Heart right ventricle (tissue), 16 donors: ENCODE measurements around the gene FAM8A1. TPM values are rescaled to one million over a fixed set of nuclear protein-coding genes. Genes with fewer than 3 reads are reported as not detected.

Experiments used
- ATAC-seq, 8 donors: fragments of 200-7000 bp; cut with Tn5 transposase; one replicate each; pipeline ENCODE4 v1.9.1; 2020; ENCODE audit warnings: mild to moderate bottlenecking in 8 of 8, moderate library complexity in 8 of 8, moderate number of reproducible peaks in 1 of 8
- DNase-seq, 2 donors: peaks; one replicate each; pipeline ENCODE4 v3.0.0-alpha.2; 2020
- H3K27ac ChIP-seq, 10 donors: fragments of 200-600 bp; sonication (generic) in 2 of 10; one replicate each; pipeline versions ENCODE4 v1.5.0 to v1.8.0; 2020 to 2022; ENCODE audit warnings: mild to moderate bottlenecking in 3 of 10
- H3K27me3 ChIP-seq, 7 donors: fragments of 200-600 bp; one replicate each; pipeline ENCODE4 v1.8.0; 2021 to 2022; ENCODE audit warnings: mild to moderate bottlenecking in 2 of 7
- H3K36me3 ChIP-seq, 9 donors: fragments of 200-600 bp; sonication (generic) in 1 of 9; one replicate each; pipeline versions ENCODE4 v1.5.0 to v1.8.0; 2020 to 2022; ENCODE audit warnings: mild to moderate bottlenecking in 2 of 9
- H3K4me1 ChIP-seq, 9 donors: fragments of 200-600 bp; sonication (generic) in 1 of 9; one replicate each; pipeline versions ENCODE4 v1.5.0 to v1.8.0; 2020 to 2022; ENCODE audit warnings: mild to moderate bottlenecking in 4 of 9
- H3K4me3 ChIP-seq, 10 donors: fragments of 200-600 bp; sonication (generic) in 2 of 10; one replicate each; pipeline versions ENCODE4 v1.5.0 to v1.8.0; 2020 to 2022; ENCODE audit warnings: mild to moderate bottlenecking in 7 of 10, moderate library complexity in 2 of 10
- H3K9me3 ChIP-seq, 11 donors: fragments of 200-600 bp in 10 of 11; sonication (generic) in 2 of 11; one replicate each; pipeline versions ENCODE4 v1.5.0 to v1.8.0; 2013 to 2022; ENCODE audit warnings: mild to moderate bottlenecking in 2 of 11, control low read depth in 1 of 11, moderate library complexity in 1 of 11
- CTCF ChIP-seq, 9 donors: fragments of 200-600 bp; sonication (generic) in 2 of 9; IDR thresholded peaks; one replicate each; pipeline versions ENCODE4 v1.5.0 to v1.8.0; 2021 to 2022; ENCODE audit warnings: antibody characterized with exemption in 9 of 9, mild to moderate bottlenecking in 5 of 9, moderate library complexity in 1 of 9
- WGBS, 2 donors: extraction: QIAGEN DNeasy Blood & Tissue Kit; methylation state at CpG; one replicate each; pipeline ENCODE4 v1.1.7; 2013; ENCODE audit warnings: inconsistent platforms in 1 of 2; 5-methylcytosine and 5-hydroxymethylcytosine counted together
- intact Hi-C, 10 donors: fragments of 100-400 bp; cut with DNase I; formaldehyde crosslinking; loops; one replicate each; pipeline versions ENCODE4 v1.11.1 to v1.14.2; 2022
- polyA plus RNA-seq, 2 donors: library from polyadenylated mRNA; stranded (reverse); fragments of 200-250 nt; gene quantifications; one replicate each; pipeline ENCODE4 v1.2.3, GENCODE V29; 2013
- total RNA-seq, 10 donors: library from RNA; stranded (reverse); fragmentation: NEBNext Ultra II Directional in 3 of 10; extraction: Animal tissue kit (Norgen Biotek cat#: 25700) in 3 of 10; gene quantifications; one replicate each; pipeline versions ENCODE4 v1.2.1 to v1.2.4, GENCODE V29; 2021 to 2023
- donor health status: Arrhythmogenic right ventricular cardiomyopathy.
- donor health status: ischemic (EF 13 %, LVEDD 7.1; RV severe dilation, severe dysfunction).
- donor health status: healthy with polysubstance abuse.
- donor health status: DM: no; HTN: yes; CAD: no.
- donor health status: DM: no; HTN: no; CAD: no.
- donor health status: ischemic (EF 25% LVEDD 6.9; RV normal size, moderate dysfunction).
- donor health status: ischemic (EF 25% LVEDD 5.7; RV mildly dilated, moderate dysfunction).
- donor health status: healthy.
- donor health status: DM: yes; HTN: yes; CAD: no.
- donor health status: Ischemic cardiomyopathy.
- donor health status: ischemic (EF 35%, LVEDD 5.7; RV mildly dilated, moderate dysfunction).
- donor health status: nonischemic (EF 11% LVEDD 7.7; RV severe dilation, severe dysfunction).
- donor health status: DM: yes; HTN: yes; CAD: no.
- donor health status: PGD.
- donor health status: ischemic (EF 29% LVEDD 5.4; RV normal size, mild dysfunction).
- donor health status: nonischemic (EF 23%, LVEDD 6.1; RV moderate dilation, normal function).

Gene FAM8A1
- total and polyA plus RNA-seq, 12 donors: 10.0 to 23.2 (median 16.0) TPM

DNA sequence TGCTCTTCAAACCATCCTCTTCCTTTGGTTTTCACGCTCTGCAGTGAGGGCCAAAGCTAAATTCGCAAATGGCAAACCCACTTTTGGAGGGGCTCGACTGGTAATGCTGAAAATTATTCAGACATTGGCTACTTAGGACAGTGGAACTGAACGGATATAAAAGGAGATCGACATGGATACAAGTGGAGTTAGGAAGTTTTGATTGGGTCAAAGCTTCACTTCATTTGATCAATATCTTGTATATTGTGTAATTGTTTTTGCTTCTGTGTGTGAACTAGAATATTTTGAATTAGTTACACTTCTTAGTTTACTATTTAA is 1.2 kb downstream of the FAM8A1 start:
- Histone ChIP-seq H3K4me3 (peak overlapping the region; percentile 51 to 99 (median 84)), H3K27me3 (no peaks in the 10 kb centered on the region), H3K36me3 (peaks cover 0 to 42% (median 10%) of the 10 kb centered on the region in 9 donors), H3K4me1 (peaks cover 4 to 34% (median 11%) of the 10 kb centered on the region in 9 donors), H3K27ac (peak overlapping the region in 9 of 10 donors; percentile 87 to 98 (median 94)), H3K9me3 (no peaks in the 10 kb centered on the region)
- DNase-seq (no peak), ATAC-seq (no peak)
- no peak for TF ChIP-seq CTCF (IDR thresholded peaks at IDR 0.05)
- WGBS, 2 donors: 9 to 10% methylated on average over 5 of the region's 5 CpGs
- intact Hi-C loops: loop anchor here in 4 of 10 donors (2.0 to 10.0 kb wide), 6 partner anchors 101 to 383 kb away; partner anchors contain the start of genes NUP153 (in 3 of the 4) and KIF13A (in 1 of the 4)

DNA sequence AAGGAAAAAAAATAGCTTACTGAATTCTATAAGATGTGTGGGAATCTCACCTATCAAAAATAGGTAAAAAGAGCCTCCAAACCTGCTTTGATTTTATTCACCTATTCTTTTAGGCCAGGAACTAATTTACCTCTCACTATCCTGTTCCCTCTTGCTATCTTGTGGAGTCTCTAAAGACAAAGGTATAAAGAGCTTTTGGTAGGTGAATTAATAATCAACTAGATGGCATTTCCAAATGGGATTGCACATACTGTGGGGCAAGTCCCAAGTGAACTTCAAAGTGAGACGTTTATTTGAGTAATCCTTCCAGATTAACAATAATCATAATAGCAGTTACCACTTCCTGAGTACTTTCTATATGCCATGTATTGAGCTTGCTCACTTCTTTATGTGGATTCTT is 2.8 kb downstream of the FAM8A1 start:
- TF ChIP-seq CTCF (IDR thresholded peaks at IDR 0.05): no peak
- H3K4me1 ChIP-seq: peaks cover 4 to 34% (median 11%) of the 10 kb centered on the region in 9 donors
- no peak overlapping the region for H3K4me3 ChIP-seq
- no peaks in the 10 kb centered on the region for H3K9me3 ChIP-seq
- H3K36me3 ChIP-seq: peaks cover 0 to 57% (median 14%) of the 10 kb centered on the region in 9 donors
- H3K27me3 ChIP-seq: no peaks in the 10 kb centered on the region
- 36 to 52% methylated on average over 1 of the region's 1 CpG for WGBS, 2 donors
- H3K27ac ChIP-seq: no peak overlapping the region
- ATAC-seq: no peak
- no peak for DNase-seq
- intact Hi-C loops: loop anchor here in 4 of 10 donors (5.0 to 10.0 kb wide), 5 partner anchors 99 to 382 kb away; partner anchors contain the start of genes KIF13A (in 1 of the 4) and NUP153 (in 1 of the 4)

DNA sequence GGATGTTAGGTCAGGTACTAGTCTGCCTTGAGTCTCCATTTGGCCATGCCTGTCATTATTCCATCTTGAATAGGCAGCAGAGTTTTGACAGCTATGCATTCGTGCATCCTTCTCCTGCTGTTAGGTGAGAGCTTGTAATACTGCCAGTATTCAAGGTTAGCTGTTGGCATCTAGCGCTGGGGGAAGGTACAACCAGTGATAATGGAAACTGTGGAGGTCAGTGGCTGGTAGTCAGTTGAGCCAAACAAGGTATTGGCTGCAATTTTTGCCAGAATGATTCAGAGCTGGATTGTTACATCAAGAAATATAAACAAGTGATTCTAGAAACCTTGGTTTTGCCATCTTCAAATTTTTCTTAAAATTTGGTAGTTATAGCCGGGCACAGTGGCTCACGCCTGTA is 6.5 kb downstream of the FAM8A1 start:
- ATAC-seq (no peak), DNase-seq (no peak)
- intact Hi-C loops: loop anchor here in 2 of 10 donors (10.0 kb wide), 2 partner anchors 188 to 378 kb away; partner anchors contain the start of gene KIF13A (in 1 of the 2)
- no peaks in the 10 kb centered on the region for H3K9me3 ChIP-seq
- peaks cover 4 to 20% (median 8%) of the 10 kb centered on the region in 9 donors for H3K4me1 ChIP-seq
- no peak for TF ChIP-seq CTCF (IDR thresholded peaks at IDR 0.05)
- no peak overlapping the region for H3K4me3 ChIP-seq
- no peaks in the 10 kb centered on the region for H3K27me3 ChIP-seq
- WGBS, 2 donors: 89 to 93% methylated on average over 4 of the region's 4 CpGs
- peaks cover 0 to 91% (median 16%) of the 10 kb centered on the region in 9 donors for H3K36me3 ChIP-seq
- no peak overlapping the region for H3K27ac ChIP-seq

- Histone ChIP-seq H3K4me1 (peaks cover 0 to 4% (median 0%) of the 10 kb centered on the region in 9 donors), H3K36me3 (peaks cover 0 to 91% (median 22%) of the 10 kb centered on the region in 9 donors), H3K4me3 (no peak overlapping the region), H3K27me3 (no peaks in the 10 kb centered on the region), H3K27ac (no peak overlapping the region), H3K9me3 (no peaks in the 10 kb centered on the region)
- WGBS, 2 donors: 86 to 89% methylated on average over 3 of the region's 3 CpGs
- ATAC-seq (no peak), DNase-seq (no peak)
- TF ChIP-seq CTCF (IDR thresholded peaks at IDR 0.05): no peak
- intact Hi-C loops: no loop called here
Measured at GRCh38 chr6:17610835-17611234, 10.7 kb downstream of the FAM8A1 start.
